ENCODE results near the gene RAB11FIP5. TPM values are rescaled to one million over a fixed set of nuclear protein-coding genes. Genes with fewer than 3 reads are reported as not detected.
A peak's percentile ranks its signal among the peaks of the same experiment; 100 is the strongest.
"Not testable (repeated sequence)": the region's sequence is repeated elsewhere in the genome, so short reads cannot be mapped to it uniquely, and the experiment has no call there.

The RAB11FIP5 gene
- total and polyA plus RNA-seq, 4 donors, result 14.4 to 51.5 (median 36.2) TPM

- 65 to 70% methylated on average over 7 of the region's 7 CpGs for WGBS, 2 donors
- H3K27ac ChIP-seq (ENCODE audit: low read depth in 1 of 2, low read length in 2 of 2), result no peak overlapping the region
- no peak for ATAC-seq (ENCODE audit: low FRiP score)
These were observed 43.5 kb downstream of the RAB11FIP5 start for GRCh38 chr2:73069041-73069854.

GRCh38 chr2:73068147-73068546 is 44.6 kb downstream of the RAB11FIP5 start:
- no peak for DNase-seq
- Histone ChIP-seq H3K36me3 (ENCODE audit: control insufficient read depth in 1 of 2, insufficient read depth in 2 of 2, low read length in 1 of 2) (no peaks in the 10 kb centered on the region), H3K4me3 (ENCODE audit: low read length in 2 of 2) (no peak overlapping the region), H3K9me3 (ENCODE audit: control insufficient read depth, low read length) (no peaks in the 10 kb centered on the region), H3K27me3 (ENCODE audit: control insufficient read depth in 1 of 2, insufficient read depth in 2 of 2, low read length in 1 of 2) (no peaks in the 10 kb centered on the region), H3K27ac (ENCODE audit: low read depth in 1 of 2, low read length in 2 of 2) (no peak overlapping the region), H3K4me1 (ENCODE audit: control insufficient read depth in 1 of 2, insufficient read depth in 2 of 2, low read length in 2 of 2) (peaks cover 4 to 6% of the 10 kb centered on the region in 2 donors)
- no peak for ATAC-seq (ENCODE audit: low FRiP score)
- WGBS, 2 donors, result 97% methylated on average over 2 of the region's 2 CpGs
- intact Hi-C loops (cut with DNase I), result no loop called here

More at GRCh38 chr2:73069041-73069854, 43.5 kb downstream of the RAB11FIP5 start:
- intact Hi-C loops (cut with DNase I), result no loop called here
- Histone ChIP-seq H3K36me3 (ENCODE audit: control insufficient read depth in 1 of 2, insufficient read depth in 2 of 2, low read length in 1 of 2) (no peaks in the 10 kb centered on the region), H3K4me3 (ENCODE audit: low read length in 2 of 2) (peak overlapping the region in 1 of 2 donors; percentile 60), H3K4me1 (ENCODE audit: control insufficient read depth in 1 of 2, insufficient read depth in 2 of 2, low read length in 2 of 2) (peaks cover 4 to 6% of the 10 kb centered on the region in 2 donors), H3K27me3 (ENCODE audit: control insufficient read depth in 1 of 2, insufficient read depth in 2 of 2, low read length in 1 of 2) (no peaks in the 10 kb centered on the region), H3K9me3 (ENCODE audit: control insufficient read depth, low read length) (no peaks in the 10 kb centered on the region)
- no peak for DNase-seq

GRCh38 chr2:73067043-73067442 is 45.7 kb downstream of the RAB11FIP5 start:
- no peaks in the 10 kb centered on the region for H3K9me3 ChIP-seq (ENCODE audit: control insufficient read depth, low read length)
- H3K27me3 ChIP-seq (ENCODE audit: control insufficient read depth in 1 of 2, insufficient read depth in 2 of 2, low read length in 1 of 2), result no peaks in the 10 kb centered on the region
- intact Hi-C loops (cut with DNase I), result no loop called here
- H3K4me3 ChIP-seq (ENCODE audit: low read length in 2 of 2), result no peak overlapping the region
- no peak overlapping the region for H3K27ac ChIP-seq (ENCODE audit: low read depth in 1 of 2, low read length in 2 of 2)
- DNase-seq (no peak), ATAC-seq (ENCODE audit: low FRiP score) (no peak)
- H3K36me3 ChIP-seq (ENCODE audit: control insufficient read depth in 1 of 2, insufficient read depth in 2 of 2, low read length in 1 of 2), result no peaks in the 10 kb centered on the region
- peaks cover 4 to 6% of the 10 kb centered on the region in 2 donors for H3K4me1 ChIP-seq (ENCODE audit: control insufficient read depth in 1 of 2, insufficient read depth in 2 of 2, low read length in 2 of 2)
- 91 to 92% methylated on average over 2 of the region's 2 CpGs for WGBS, 2 donors

GRCh38 chr2:73065070-73065469 is 47.7 kb downstream of the RAB11FIP5 start:
- H3K27ac ChIP-seq (ENCODE audit: low read depth in 1 of 2, low read length in 2 of 2); H3K4me3 ChIP-seq (ENCODE audit: low read length in 2 of 2); DNase-seq; H3K4me1 ChIP-seq (ENCODE audit: control insufficient read depth in 1 of 2, insufficient read depth in 2 of 2, low read length in 2 of 2); H3K9me3 ChIP-seq (ENCODE audit: control insufficient read depth, low read length); H3K36me3 ChIP-seq (ENCODE audit: control insufficient read depth in 1 of 2, insufficient read depth in 2 of 2, low read length in 1 of 2); intact Hi-C loops (cut with DNase I); H3K27me3 ChIP-seq (ENCODE audit: control insufficient read depth in 1 of 2, insufficient read depth in 2 of 2, low read length in 1 of 2); ATAC-seq (ENCODE audit: low FRiP score): not testable (repeated sequence)
- 97 to 99% methylated on average over 5 of the region's 5 CpGs for WGBS, 2 donors

- peaks cover under 1 to 6% of the 10 kb centered on the region in 2 donors for H3K4me1 ChIP-seq (ENCODE audit: control insufficient read depth in 1 of 2, insufficient read depth in 2 of 2, low read length in 2 of 2)
- peak overlapping the region in 1 of 2 donors; percentile 30 for H3K27ac ChIP-seq (ENCODE audit: low read depth in 1 of 2, low read length in 2 of 2)
- ATAC-seq (ENCODE audit: low FRiP score) (no peak), DNase-seq (no peak)
- no peaks in the 10 kb centered on the region for H3K9me3 ChIP-seq (ENCODE audit: control insufficient read depth, low read length)
- 80 to 83% methylated on average over 8 of the region's 8 CpGs for WGBS, 2 donors
- H3K36me3 ChIP-seq (ENCODE audit: control insufficient read depth in 1 of 2, insufficient read depth in 2 of 2, low read length in 1 of 2), result no peaks in the 10 kb centered on the region
- intact Hi-C loops (cut with DNase I), result no loop called here
- no peaks in the 10 kb centered on the region for H3K27me3 ChIP-seq (ENCODE audit: control insufficient read depth in 1 of 2, insufficient read depth in 2 of 2, low read length in 1 of 2)
- H3K4me3 ChIP-seq (ENCODE audit: low read length in 2 of 2), result no peak overlapping the region
These were observed 48.6 kb downstream of the RAB11FIP5 start for GRCh38 chr2:73063909-73064875.

GRCh38 chr2:73063472-73063871 is 49.3 kb downstream of the RAB11FIP5 start:
- H3K27ac ChIP-seq (ENCODE audit: low read depth in 1 of 2, low read length in 2 of 2), result no peak overlapping the region
- no peaks in the 10 kb centered on the region for H3K4me1 ChIP-seq (ENCODE audit: control insufficient read depth in 1 of 2, insufficient read depth in 2 of 2, low read length in 2 of 2)
- ATAC-seq (ENCODE audit: low FRiP score), result no peak
- intact Hi-C loops (cut with DNase I), result no loop called here
- H3K4me3 ChIP-seq (ENCODE audit: low read length in 2 of 2), result no peak overlapping the region
- no peaks in the 10 kb centered on the region for H3K36me3 ChIP-seq (ENCODE audit: control insufficient read depth in 1 of 2, insufficient read depth in 2 of 2, low read length in 1 of 2)
- H3K27me3 ChIP-seq (ENCODE audit: control insufficient read depth in 1 of 2, insufficient read depth in 2 of 2, low read length in 1 of 2), result no peaks in the 10 kb centered on the region
- no peaks in the 10 kb centered on the region for H3K9me3 ChIP-seq (ENCODE audit: control insufficient read depth, low read length)
- no peak for DNase-seq
- 76 to 80% methylated on average over 4 of the region's 4 CpGs for WGBS, 2 donors

GRCh38 chr2:73059106-73059505 is 53.6 kb downstream of the RAB11FIP5 start:
- no peaks in the 10 kb centered on the region for H3K27me3 ChIP-seq (ENCODE audit: control insufficient read depth in 1 of 2, insufficient read depth in 2 of 2, low read length in 1 of 2)
- no peak for ATAC-seq (ENCODE audit: low FRiP score)
- no peaks in the 10 kb centered on the region for H3K9me3 ChIP-seq (ENCODE audit: control insufficient read depth, low read length)
- no peak overlapping the region for H3K4me3 ChIP-seq (ENCODE audit: low read length in 2 of 2)
- intact Hi-C loops (cut with DNase I), result no loop called here
- H3K27ac ChIP-seq (ENCODE audit: low read depth in 1 of 2, low read length in 2 of 2), result no peak overlapping the region
- no peaks in the 10 kb centered on the region for H3K4me1 ChIP-seq (ENCODE audit: control insufficient read depth in 1 of 2, insufficient read depth in 2 of 2, low read length in 2 of 2)
- WGBS, 2 donors, result 88 to 89% methylated on average over 6 of the region's 6 CpGs
- H3K36me3 ChIP-seq (ENCODE audit: control insufficient read depth in 1 of 2, insufficient read depth in 2 of 2, low read length in 1 of 2), result peaks cover 0 to 4% of the 10 kb centered on the region in 2 donors
- no peak for DNase-seq

GRCh38 chr2:73054980-73055379 is 57.8 kb downstream of the RAB11FIP5 start:
- Histone ChIP-seq H3K9me3 (ENCODE audit: control insufficient read depth, low read length) (no peaks in the 10 kb centered on the region), H3K27ac (ENCODE audit: low read depth in 1 of 2, low read length in 2 of 2) (no peak overlapping the region), H3K36me3 (ENCODE audit: control insufficient read depth in 1 of 2, insufficient read depth in 2 of 2, low read length in 1 of 2) (peaks cover 0 to 4% of the 10 kb centered on the region in 2 donors), H3K4me3 (ENCODE audit: low read length in 2 of 2) (no peak overlapping the region), H3K4me1 (ENCODE audit: control insufficient read depth in 1 of 2, insufficient read depth in 2 of 2, low read length in 2 of 2) (no peaks in the 10 kb centered on the region), H3K27me3 (ENCODE audit: control insufficient read depth in 1 of 2, insufficient read depth in 2 of 2, low read length in 1 of 2) (no peaks in the 10 kb centered on the region)
- WGBS, 2 donors, result 83% methylated on average over 5 of the region's 5 CpGs
- intact Hi-C loops (cut with DNase I), result no loop called here
- ATAC-seq (ENCODE audit: low FRiP score) (no peak), DNase-seq (no peak)

Measured in aorta (tissue), 5 donors.